ENCODE results near the gene ZNF628.

The ZNF628 gene

DNA sequence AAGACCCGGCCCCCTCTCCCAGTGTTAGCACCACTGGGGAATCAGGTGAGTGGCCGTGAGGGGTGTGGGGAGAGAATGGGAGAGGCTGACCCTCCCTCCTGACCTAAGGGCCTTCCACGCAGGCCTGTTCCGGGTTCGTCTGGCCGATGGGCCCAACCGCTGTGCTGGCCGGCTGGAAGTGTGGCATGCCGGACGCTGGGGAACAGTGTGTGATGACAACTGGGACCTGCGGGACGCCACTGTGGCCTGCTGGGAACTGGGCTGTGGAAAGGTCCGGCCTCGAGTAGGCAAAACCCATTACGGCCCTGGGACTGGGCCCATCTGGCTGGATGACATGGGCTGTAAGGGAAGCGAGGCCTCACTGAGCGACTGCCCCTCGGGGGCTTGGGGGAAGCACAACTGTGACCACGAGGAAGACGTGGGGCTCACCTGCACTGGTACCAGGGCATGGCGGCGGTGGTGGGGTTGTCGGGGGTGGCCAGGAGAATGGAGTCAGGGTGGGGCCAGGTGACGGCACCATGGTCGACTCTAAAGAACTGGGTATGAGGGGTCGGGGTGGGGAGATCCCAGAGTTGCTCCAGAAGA lies 24.0 kb downstream of the ZNF628 start:
- DNase-seq, result no peak

DNA sequence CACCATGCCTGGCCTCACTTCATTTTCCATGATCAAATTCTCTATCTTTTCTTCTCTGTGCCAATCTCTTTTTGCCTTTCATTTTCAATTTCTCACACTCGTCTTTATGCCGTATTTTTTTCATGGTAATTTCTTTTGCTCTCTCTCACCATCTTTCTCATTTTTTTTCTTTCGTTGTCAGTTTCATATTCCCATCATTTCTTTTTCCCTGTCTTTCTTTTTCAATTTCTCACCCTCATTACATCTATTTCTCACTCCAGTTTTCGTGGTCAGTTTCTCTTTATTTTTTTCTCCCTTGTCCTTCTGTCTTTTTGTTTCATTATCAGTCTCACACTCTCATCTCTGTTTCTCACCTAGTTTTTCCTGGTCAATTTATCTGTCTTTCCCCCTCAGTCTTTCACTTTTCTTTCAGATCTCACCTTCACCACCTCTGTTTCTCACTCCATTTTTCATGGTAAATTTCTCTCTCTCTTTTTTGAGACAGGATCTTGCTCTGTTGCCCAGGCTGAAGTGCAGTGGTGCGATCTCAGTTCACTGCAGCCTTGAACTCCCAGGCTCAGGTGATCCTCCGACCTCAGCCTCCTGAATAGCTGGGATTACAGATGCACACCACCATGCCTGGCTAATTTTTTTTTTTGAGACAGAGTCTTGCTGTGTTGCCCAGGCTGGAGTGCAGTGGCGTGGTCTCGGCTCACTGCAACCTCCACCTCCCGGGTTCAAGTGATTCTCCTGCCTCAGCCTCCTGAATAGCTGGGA lies 26.0 kb downstream of the ZNF628 start:
- no peak for DNase-seq

DNA sequence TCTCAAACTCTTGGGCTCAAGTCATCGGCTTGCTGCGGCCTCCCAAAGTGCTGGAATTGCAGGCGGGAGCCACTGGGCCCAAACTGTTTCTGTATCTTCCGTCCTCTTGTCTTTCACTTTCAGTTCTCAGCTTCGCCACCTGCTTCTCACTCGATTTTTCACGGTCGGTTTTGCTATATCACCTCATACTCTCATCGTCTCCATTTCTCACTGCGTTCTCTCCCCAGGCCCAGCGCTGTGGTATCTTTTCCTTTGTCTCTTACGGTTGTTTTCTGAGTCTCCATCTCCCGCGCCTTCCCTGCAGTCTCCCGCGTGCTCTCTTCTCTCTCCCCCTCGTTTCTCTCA lies 26.7 kb downstream of the ZNF628 start:
- DNase-seq, result no peak

DNA sequence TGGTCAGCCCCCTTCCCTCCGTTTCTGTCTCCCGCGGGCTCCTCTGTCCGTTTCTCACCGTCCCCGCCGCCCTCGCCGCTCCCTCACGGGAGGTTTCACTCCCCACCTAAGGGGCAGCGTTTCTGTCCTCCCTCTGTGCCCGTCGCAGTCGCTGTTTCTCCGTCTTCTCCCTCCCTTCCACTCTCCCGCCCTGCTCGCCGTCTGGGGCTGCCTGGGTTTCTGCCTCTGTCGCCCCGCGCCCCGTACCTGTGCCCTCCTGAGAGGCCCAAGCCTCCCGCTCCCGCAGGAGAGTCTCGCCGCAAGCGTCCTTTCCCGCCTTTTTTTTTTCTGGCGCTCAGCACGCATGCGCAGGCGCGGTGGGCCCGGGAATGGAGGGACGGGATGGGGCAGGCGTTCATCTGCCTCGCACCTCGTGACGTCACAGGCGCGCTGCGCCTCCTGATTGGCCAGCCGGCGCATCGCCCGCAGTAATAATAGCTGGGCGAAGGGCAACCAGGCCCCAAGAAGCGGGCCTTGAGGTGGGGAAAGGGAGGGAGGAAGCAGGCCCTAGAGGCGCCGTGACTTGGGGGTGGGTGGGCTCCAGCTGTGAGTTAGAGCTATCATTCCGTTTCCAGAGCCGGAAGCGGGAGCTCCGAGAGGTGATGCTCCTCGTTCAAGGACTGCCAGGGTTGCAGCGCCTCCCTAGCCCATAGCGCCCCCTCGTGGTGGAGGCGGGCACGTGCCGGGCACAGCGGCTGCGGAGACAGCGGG lies 27.3 kb downstream of the ZNF628 start:
- peak; percentile 73 for DNase-seq

DNA sequence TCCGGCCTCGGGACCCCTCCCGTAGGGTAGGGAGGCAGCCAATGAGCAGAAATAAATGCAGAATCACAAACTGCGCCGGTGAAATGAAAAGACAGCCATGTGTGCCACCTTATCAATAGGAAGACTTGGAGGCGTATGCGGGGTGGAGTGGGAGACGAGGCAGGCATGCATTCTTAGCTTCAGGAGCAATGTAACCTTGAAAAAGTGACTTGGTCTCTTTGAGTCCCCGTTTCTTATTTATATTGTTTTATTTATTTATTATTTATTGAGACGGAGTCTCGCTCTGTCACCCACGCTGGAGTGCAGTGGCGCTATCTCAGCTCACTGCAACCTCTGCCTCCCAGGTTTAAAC lies 27.8 kb downstream of the ZNF628 start:
- no peak for DNase-seq

DNA sequence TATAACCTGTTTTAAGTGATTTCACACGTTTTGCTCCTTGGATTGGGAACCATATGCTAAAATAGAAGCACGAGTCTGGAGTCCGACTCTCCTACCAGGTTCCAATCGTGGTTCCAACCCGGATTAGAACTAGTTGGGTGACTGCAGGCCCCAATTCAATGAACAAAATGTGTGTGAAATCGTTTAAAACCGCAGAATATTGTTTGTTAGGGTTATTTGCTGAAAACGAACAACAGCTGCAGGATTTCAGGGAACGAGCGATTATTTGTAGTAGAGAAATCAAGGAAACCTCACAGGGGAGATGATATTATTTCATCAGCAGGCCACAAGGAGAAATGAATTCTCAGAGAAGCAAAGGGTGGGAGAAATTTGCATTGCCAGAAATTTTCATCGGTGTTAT lies 28.6 kb downstream of the ZNF628 start:
- DNase-seq, result no peak

DNA sequence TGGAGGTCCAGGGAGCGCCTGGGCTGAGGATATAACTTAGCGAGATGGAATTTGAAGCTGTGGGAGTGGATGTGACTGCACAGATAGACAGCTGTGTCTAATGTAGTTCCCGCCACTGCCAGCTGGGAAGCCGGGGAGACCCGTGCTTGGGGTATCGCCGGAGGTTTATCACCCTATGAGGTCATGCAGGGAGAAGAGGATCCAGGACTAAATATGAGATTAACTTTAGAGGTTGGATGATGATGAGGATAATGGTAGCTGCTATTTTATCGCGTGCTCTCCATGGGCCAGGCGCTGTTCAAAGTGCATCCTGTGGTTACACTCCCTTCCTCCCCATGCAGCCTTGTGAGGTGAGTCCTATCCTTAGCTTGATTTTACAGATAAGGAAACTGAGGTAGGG lies 31.7 kb downstream of the ZNF628 start:
- no peak for DNase-seq

DNA sequence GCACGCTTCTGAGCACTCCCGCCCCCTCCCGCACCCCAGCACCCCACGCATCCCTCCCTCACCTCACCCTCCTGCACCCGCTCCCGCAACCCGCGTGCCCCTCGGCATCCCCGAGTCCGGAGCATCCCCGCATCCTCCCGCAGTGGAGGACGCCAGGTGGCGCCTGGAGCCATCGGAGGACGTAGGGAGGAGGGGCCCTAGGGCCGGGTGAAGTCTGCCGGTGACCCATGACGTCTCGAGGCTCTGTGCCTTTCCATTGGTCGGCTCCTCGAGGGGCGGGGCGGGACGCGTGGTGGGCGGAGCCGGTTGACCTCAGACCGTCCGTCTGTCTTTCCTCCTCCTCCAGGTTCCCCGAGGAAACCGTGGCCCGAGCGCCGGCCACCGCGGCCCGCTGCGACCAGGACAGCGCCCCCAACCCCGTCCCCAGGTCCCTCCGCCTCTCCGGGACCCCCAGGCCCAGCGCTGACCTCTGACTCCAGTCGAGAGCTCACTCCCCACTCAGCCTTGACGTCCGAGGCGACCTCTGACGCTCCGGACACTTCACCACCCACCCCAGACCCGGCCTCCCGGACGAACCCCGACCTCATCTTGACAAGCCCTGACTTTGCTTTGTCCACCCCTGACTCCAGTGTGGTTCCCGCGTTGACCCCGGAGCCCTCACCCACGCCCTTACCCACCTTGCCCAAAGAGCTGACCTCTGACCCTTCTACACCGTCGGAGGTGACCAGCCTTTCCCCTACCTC lies 40.6 kb downstream of the ZNF628 start:
- DNase-seq, result peak; percentile 88

DNA sequence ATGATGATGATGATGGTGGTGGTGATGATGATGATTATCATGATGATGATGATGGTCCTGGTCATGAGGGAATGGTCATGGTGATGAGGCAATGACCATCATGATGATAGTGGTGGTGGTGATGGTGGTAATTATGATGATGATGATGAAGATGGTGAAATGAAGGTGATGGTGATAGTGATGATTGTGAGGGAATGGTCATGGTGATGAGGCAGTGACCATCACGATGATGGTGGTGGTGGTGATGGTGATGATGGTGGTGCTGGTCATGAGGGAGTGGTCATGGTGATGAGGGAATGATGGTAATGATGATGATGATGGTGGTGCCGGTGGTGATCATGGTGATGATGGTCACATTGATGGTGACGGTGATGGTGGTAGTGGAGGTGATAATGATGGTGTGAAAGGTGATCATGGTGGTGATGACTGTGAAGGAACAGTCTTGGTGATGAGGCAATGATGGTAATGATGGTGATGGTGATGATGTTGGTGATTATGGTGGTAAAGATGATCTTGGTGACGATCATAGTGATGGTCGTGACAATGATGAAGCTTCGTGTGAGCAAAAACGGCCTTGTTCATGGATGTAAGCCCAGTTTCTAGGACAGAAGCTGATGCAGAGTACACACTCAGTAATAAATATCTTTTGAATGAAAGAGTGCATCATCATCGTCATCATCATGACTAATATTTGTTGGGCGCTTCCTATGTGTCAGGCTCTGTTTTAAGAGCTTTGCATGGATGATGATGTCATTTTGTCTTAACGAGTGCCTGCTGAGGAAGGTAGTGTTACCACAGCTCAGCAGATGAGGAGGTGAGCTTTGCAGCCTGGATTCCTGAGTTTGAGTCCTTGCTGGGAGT lies 43.3 kb downstream of the ZNF628 start:
- DNase-seq, result no peak

DNA sequence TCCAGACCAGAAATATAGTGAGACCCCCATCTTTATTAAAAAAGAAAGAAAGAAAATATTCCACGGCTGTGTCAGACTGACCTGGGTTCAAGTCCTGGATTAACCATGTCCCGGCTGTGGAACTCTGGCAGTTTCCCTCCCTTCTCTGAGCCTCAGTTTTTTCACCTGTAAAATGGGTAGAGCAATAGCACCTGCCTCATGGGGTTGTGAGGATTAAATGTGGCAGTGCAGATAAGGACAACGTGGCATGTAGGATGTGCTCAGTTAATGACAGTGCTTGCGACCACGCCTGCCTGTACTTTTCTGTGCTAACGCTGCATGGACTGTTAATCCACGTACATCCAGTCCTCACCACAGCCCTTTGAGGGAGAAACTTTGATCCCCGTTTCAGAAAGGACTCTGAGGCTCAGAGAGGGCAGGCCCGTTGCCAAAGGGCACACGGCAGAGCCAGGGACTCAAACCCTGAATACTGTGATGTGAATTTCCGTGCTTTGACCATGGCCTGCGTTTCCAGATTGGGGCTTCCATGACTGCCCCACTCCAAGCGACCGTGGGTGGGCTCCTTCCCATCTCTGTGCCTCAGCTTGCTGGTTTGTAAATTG lies 44.4 kb downstream of the ZNF628 start:
- DNase-seq, result no peak

DNA sequence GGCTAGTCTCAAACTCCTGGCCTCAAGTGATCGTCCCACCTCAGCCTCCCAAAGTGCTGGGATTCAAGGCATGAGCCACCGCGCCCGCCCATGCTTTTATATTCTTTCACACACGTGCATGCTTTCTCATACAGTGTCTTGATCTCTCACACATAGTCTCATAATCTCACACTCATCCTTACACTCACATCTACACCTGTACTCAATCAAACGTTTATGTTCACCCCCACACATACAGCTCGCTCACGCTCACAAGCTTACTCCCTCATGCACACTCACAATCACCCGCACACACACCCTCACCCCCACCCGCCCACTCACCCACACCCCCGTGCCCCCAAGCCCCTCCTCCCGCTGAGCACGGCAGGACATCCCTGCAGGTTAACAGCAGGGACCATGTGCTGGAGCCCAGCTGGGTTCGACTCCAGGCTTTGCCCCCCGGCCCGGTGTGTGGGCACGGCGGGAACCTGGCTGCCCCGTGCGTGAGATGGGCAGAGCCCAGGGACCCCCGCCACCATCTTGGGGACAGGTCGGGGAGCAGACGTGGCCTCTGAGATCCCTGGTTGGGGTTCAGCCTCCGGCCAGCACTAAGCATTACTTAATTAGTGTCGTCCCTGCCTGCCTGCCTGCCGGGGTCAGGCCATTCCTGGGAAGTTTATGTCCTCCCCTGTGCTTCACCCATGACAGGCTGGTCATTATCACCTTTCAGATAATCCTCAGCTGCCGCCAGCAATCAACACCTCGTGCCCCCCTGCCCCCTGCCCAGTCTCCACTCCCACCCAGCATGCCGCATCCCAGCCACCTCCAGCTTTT lies 49.1 kb downstream of the ZNF628 start:
- no peak for DNase-seq

DNA sequence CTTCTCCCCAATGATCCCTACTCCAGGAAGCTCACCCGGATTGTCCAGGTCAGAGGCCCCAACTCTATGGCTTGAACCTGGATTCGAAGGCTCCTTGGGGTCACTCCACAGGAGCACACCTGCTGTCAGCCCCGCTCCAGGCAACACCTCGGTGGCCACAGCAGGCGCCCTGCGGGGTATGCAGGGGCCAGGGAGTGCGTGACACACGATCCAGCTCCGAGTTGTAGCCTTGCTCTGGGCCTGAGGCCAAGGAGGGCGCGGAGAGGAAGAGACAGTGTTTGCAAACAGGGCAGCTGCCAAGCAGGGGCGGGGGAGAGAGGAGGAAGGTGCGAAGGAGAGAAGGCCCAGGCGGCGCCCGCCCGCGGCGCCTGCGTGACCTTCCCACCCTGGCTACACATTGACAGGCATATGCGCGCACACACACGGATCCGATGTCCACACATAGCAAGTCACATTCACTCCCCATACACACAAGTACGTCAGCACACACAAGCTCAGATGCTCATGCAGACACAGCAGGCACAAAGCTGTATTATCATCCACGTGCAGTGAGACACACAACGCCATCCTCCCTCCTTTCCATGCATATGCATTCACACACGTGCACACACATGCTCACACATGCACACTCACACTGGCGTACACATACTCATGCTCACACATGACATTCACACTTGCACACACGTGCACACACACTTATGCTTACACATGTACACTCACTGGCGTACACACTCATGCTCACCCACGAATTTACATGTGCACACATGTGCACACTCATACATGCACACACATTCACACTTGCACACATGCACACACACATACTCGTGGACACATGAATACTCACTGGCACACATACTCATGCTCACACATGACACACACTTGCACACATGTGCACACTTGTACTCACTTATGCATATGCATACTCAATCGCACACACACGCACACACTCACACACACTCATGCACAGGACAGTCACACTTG lies 50.1 kb downstream of the ZNF628 start:
- DNase-seq, result peak; percentile 63

DNA sequence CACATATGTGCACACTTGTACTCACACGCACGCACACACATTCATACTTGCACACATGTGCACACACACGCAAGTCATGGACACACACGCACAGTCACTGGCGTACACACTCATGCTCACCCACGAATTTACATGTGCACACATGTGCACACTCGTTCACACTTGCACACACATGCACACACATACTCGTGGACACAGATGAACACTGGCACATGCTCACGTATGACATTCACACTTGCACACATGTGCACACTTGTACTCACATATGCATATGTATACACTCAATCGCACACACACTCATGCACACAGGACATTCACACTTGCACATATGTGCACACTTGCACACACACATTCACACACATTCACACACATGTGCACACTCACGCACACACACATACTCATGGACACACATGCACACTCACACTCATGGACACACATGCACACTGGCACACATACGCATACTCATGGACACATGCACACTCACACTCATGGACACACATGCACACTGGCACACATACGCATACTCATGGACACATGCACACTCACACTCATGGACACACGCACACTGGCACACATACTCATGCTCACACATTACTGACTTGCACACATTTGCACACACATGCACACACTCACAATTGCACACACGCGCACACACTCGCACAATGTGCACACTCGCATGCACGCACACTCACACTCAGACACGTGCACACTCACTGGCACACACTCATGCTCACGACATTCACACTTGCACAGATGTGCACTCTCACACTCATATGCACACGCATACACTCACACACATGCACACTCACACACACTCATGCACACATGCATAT lies 51.0 kb downstream of the ZNF628 start:
- DNase-seq, result no peak

DNA sequence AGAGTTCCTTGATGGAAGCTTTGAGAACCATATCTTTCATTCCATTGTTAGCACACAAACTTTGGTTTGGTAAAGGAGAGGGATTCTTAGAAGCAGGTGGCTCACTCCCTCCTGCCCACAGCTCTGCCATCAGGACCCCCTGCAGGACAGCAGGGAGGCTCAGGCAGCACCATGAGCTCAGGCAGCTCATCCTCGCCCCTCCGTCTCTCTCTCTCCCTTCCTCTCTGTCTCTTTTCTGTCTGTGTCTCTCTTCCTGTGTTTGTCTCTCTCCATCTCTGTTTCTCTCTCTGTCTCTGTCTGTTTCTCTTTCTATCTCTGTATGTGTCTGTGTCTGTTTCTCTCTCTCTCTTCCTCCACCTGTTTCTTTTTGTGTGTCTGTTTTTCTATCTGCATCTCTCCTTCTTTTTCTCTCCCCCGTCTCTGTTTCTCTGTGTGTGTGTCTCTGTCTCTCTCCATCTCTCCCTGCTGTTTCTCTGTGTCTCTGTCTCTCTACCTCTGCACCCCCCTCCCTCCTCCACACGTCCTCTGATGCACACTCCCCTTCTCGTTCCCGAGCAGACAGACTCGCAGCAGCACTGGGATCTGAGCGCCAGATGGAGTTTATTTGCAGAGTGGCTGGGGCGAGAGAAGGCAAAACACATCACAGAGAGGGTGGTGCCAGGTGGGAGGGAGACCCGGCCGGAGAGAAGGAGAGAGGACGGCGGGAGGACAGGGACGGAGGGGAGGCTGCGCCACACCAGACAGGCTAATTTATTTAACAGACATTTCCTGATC lies 51.8 kb downstream of the ZNF628 start:
- DNase-seq, result no peak

DNA sequence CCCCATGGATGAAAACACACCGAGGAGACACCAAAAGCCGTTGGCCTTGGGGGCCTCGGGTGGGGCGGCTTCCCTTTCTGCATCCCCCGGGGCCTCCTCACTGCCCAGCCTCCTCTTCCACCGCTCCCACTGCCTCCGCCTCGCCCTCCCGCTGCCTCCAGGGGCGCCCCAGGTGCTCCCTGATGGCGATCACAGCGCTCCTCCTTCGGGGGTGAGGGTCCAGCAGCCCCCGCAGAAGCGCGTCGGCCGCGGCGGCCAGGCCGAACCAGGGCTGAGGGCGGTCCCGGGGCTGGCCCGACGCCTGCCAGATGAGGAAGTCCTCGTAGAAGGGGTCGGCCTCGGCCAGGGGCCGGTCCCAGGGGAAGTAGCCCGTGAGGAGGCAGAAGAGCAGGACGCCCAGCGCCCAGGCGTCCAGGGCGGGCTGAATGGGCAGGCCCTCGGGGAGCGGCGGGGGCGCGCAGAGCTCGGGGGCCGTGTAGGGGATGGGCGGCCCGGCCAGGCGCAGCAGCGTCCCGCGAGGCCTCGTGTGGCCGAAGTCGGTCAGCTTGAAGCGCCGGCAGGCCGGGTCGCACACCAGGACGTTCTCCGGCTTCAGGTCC lies 53.3 kb downstream of the ZNF628 start:
- DNase-seq, result no peak

DNA sequence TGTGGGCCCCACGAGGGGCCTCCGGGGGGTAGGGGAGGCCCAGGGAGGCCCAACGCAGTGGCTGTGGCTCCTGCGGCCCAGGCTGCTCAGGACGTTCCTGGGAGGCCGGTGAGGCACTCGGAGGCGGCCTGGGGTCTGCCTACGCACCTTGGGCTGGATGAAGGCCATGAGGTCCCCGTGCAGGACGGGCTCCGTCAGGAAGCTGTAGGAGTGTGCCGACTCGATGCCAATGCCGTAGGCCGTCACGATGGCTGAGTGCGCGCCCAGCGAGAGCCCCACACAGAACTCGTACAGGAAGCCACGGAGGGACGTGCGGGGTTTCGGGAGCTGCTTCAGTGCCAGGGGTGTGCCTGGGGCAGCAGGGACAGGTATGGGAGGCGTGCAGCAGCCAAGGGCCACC lies 54.6 kb downstream of the ZNF628 start:
- no peak for DNase-seq

Data from NCI-H1105 treated with DMSO at 0.1 percent for 48 hours (cell line).